ENCODE measurements around the gene DMC1. TPM values are rescaled to one million over a fixed set of nuclear protein-coding genes. Genes with fewer than 3 reads are reported as not detected.
A peak's percentile ranks its signal among the peaks of the same experiment; 100 is the strongest.
"Not testable (repeated sequence)": the region's sequence is repeated elsewhere in the genome, so short reads cannot be mapped to it uniquely, and the experiment has no call there.

The DMC1 gene, protein sequence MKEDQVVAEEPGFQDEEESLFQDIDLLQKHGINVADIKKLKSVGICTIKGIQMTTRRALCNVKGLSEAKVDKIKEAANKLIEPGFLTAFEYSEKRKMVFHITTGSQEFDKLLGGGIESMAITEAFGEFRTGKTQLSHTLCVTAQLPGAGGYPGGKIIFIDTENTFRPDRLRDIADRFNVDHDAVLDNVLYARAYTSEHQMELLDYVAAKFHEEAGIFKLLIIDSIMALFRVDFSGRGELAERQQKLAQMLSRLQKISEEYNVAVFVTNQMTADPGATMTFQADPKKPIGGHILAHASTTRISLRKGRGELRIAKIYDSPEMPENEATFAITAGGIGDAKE
- 8.2 TPM for polyA plus RNA-seq (2012; ENCODE audit: insufficient read depth, insufficient read length)

DNA sequence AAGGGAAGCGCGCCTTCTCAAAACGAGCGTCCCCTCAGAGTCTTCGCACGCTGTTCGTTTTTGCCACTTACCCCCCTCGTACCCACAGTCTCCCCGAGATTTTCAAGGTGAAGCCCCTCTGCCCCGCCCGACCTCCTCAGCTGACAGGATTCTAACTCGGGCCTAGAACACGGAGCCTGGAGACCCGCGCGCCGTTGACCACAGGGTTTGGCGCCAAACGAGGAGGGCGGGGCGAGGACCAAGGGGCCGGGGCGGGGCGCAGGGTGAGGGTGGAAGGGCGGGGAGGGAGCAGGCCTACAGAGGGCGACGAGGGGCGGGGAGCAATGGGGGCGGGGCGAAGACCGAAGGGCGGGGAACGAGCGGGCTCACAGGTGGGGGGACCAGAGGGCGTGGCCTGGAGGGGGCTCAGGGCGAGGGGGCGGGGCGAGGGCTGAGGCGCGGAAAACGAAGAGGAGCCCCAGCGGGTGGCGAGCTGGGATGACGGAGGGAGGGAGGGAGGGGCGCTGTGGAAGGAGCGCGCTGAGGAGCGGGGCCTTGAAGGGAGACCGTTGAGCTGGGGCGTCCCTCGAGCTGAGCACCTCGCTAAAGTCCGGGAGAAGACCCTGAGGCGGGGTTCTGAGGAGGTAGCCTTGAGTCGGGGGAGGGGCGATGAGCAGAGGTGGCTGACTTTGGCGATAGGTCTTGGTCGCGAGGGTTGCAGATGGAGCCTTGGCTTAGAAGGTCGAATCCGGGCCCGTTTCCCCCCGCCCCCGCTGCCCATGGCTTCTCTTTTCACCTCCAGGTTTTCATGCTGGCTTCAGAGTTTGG is at the start of gene DMC1:
TSS of gene DMC1 (minus strand) at position 212 of the 807 bp plus-strand sequence. CDS start 1,927 bp downstream, outside the sequence.
- DNase-seq (ENCODE audit: low read depth, low spot score) = peak; percentile 92
- peak within 1 kb of the TSS; percentile 82 for H3K4me3 ChIP-seq (ENCODE audit: low read length)

DNA sequence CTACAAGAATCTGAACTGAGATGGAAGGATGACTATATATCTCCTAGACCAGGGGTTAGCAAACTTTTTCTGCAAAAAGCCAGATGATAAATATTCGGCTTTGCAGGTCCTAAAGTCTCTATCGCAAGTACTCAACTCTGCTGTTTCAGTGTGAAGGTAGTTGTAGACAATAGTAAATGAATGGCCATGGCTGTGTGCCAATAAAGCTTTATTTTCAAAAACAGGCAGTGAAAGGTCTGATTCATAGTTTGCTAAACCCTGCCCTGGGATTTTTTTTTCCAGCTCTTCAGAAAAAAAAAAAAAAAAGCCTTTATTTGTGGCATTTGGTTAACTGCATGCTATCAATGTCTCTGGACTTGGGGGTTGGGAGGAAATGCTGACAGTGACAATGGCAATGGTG is 48.7 kb upstream of the DMC1 start:
- no peak overlapping the region for H3K4me3 ChIP-seq (ENCODE audit: low read length)
- no peak for DNase-seq (ENCODE audit: low read depth, low spot score)

DNA sequence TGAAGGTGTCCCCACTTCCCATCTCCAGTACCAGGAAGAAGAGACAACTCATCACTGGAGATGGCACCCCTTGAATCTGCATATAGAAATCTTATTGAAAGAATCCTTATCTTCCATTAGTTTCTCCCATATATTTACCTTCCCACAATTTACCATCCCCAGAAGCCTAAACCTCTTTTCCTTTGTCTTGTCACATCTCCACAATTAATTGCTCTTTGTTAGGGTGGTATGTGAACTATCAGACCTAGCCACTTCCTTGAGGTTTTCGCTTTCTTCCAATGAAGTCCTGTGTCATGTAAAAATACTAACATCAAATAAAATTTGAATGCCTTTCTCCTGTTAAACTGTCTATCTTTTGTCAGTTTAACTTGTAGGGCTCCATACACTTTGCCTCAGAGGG is 48.3 kb upstream of the DMC1 start:
- DNase-seq (ENCODE audit: low read depth, low spot score) = no peak
- H3K4me3 ChIP-seq (ENCODE audit: low read length) = no peak overlapping the region

DNA sequence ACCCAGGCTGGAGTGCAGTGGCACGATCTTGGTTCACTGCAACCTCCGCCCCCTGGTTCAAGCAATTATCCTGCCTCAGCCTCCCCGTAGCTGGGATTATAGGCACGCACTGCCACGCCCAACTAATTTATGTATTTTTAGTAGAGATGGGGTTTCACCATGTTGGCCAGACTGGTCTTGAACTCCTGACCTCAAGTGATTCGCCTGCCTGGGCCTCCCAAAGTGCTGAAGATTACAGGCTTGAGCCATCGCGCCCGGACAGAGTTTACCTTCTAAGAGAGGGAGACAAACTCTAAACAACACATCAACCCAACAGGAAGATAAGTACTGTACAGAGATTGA is 45.1 kb upstream of the DMC1 start:
- H3K4me3 ChIP-seq (ENCODE audit: low read length); DNase-seq (ENCODE audit: low read depth, low spot score): not testable (repeated sequence)

DNA sequence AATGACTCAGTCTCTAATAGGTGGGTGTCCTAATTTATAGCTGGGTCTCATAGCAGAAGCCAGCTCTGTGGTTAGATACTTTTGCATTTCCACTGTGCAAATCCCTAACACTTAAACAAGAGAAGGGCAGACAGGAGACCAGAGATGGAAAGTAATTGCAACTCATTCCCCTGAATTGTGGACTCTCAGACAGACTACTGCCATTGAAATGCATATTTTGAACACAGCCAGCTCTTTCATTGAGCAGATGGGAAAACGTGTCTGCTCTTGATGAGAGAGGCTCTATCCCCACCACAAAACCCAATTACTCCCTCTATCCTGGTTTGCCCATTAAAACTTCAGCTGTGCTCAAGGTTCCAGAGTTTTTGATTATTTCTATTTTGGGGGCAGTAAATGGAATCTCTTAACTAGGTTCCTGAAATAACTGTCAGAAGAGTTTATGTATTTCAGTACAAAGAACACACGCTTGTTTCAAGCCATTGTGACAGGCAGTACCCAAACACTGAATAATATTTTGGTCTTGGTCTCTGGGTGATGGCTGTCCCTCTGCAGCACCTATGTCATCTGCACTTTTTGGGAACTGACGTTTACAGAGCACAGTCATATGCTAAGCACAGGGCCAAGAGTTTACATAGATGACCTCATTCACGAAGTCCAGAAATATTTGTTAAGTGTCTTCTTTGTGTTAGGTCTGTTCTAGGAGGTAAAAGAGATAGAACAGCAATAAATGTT is 44.5 kb upstream of the DMC1 start:
- DNase-seq (ENCODE audit: low read depth, low spot score) = no peak

DNA sequence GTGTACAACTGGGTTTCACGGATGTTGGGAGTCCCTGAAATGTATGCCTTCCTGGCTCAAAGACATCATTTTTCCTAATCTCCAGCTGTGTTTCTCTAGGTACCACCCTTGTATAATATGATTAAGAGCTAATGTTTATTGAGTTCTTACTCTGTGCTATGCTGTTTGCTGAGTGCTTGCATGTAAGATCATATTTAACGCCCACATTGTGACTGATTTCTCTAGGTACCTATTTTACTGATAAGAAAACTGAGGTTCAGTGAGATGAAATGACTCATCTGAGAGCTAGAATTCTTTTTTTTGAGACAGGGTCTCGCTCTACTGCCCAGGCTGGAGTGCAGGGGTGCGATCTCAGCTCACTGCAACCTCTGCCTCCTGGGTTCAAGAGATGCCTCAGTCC is 43.6 kb upstream of the DMC1 start:
- no peak for DNase-seq (ENCODE audit: low read depth, low spot score)
- no peak overlapping the region for H3K4me3 ChIP-seq (ENCODE audit: low read length)

More for the DNA sequence above, 44.5 kb upstream of the DMC1 start:
- H3K4me3 ChIP-seq (ENCODE audit: low read length) = no peak overlapping the region

DNA sequence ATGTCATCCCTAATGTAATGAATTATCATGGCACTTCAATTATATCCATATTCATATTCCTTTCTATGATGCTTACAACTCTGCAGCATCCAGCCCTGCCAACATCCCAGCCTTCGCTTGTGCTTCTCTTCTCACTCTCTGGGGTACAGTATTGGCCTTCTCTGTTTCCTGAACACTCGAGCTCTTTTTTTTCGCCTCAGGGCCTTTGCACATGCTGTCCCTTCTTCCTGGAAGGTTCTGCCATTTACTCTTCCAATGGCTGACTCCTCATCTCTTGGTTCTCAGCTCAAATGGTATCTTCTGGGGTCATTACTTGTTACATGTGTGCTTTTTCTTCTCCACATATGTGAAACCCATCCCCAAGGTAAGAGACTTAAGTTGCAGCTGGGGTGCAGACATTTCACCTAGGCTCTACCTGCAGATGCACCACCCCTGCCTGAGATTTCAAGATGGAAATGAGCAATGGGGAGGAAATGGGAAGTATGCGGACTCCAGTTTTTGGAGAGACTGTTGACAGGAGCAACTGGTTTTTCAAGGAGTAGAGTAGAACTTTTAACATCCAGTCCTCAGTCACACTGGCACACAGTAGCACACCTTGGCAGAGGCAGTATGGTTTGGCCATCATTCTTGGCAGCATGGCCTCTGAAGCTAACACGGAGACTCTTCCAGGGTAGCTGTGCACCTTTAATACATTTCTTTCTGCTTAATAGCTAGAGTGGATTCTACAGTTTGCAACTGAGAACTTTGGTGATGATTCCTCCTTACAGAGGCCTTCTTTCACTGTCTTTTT is 42.4 kb upstream of the DMC1 start:
- DNase-seq (ENCODE audit: low read depth, low spot score) = no peak
- no peak overlapping the region for H3K4me3 ChIP-seq (ENCODE audit: low read length)

DNA sequence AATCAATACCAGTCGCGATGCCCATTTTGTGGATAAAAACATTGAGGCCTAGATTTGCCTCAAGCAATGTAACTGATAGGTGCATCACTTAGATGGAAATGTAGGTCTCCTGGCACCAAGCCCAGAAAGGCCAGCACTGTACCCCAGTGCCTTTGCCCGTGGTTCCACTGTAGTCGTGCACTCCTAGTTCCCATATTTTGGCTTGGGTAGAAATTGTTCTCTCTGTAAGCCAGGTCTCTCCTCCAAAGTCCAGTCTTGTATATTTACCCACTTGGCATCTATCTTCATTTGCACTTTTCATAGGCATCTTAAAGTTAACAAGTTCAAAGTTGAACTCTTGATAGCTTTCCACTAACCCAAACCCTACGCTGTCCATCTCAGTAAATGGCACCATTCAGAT is 41.6 kb upstream of the DMC1 start:
- H3K4me3 ChIP-seq (ENCODE audit: low read length) = no peak overlapping the region
- DNase-seq (ENCODE audit: low read depth, low spot score) = no peak

DNA sequence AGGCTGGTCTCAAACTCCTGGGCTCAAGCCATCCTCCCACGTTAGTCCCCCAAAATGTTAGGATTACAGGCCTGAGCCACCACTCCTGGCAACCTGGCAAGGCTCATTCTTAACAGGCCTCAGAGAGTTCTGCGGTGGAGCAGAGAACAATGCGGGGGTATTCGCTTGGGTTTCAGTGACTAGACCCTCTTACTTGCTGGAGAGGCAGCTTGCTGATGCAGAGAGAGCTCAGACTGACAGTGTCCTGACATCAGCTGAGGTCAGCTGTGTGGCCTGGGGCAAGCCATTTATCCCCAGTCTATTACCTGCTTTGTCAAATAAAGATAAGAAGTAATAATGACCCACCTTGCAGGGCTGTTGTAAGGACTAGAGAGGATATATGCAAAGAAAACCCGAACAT is 40.3 kb upstream of the DMC1 start:
- H3K4me3 ChIP-seq (ENCODE audit: low read length) = no peak overlapping the region
- no peak for DNase-seq (ENCODE audit: low read depth, low spot score)

DNA sequence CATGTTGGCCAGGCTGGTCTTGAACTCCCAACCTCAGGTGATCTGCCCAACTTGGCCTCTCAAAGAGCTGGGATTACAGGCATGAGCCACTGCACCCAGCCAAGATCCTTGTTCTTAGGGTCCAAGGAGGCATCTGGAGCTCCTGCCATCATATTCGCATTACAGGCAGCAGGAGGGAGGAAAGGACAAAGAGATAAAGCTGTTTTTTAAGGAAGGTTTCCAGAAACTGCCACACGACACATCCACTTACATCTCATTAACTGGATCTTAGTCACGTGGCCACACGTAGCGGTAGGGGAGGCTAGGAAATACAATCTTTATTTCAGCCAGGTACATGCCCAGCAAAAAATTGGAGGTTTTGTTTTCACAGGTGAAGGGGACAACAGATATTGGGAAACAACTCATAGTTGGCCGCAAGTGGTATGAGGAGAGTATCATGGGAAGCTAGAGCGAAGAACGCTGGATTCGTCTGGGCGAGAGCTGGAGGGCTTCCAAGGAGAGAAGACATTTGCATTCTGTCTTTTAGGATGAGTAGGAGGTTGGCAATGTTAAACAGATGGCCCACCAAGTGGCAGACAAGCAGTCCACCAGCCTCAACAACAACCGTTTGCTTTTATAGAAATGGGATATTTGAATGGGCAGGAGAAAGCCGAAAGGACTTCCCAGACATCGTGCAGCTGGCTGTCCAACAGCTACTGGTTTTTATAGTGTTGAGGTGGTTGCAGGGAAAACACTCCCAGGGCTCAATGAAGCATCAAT is 39.2 kb upstream of the DMC1 start:
- no peak for DNase-seq (ENCODE audit: low read depth, low spot score)
- no peak overlapping the region for H3K4me3 ChIP-seq (ENCODE audit: low read length)

DNA sequence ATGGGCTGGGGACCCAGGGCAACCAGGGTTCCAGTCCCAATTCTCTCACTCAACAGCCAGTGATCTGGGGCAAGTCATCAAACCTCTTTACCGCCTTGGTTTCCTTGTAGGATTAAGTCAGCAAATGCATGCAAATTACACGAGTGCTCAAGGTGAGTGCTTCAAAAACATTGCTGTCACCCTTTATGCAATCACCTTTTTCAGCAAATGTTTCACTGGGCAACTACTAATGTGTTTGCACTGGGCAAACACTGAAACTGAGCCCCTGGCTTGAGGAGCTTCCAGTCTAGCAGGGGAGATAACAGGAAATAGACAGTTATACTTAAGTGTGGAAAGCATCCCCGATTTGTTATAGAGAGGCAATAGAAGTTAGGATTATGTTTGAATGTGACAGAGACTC is 37.7 kb upstream of the DMC1 start:
- H3K4me3 ChIP-seq (ENCODE audit: low read length) = no peak overlapping the region
- DNase-seq (ENCODE audit: low read depth, low spot score) = no peak

DNA sequence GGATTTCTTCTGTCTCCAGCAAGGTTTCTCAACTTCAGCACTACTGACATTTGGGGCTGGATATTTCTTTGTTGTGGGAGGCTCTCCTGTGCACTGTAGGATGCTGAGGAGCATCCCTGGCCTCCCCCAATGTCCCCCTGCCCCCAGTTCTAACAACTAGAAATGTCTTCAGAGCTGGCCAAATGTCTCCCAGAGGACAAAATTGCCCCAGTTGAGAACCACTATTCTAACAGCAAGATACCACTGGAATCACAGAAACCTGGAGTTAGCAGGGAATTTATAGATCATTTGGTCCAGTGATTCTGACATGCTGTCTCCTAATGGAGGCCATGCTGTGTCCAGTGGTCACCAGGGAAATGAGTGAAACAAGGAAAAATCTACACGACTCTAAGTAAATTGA is 32.2 kb upstream of the DMC1 start:
- no peak for DNase-seq (ENCODE audit: low read depth, low spot score)
- no peak overlapping the region for H3K4me3 ChIP-seq (ENCODE audit: low read length)

DNA sequence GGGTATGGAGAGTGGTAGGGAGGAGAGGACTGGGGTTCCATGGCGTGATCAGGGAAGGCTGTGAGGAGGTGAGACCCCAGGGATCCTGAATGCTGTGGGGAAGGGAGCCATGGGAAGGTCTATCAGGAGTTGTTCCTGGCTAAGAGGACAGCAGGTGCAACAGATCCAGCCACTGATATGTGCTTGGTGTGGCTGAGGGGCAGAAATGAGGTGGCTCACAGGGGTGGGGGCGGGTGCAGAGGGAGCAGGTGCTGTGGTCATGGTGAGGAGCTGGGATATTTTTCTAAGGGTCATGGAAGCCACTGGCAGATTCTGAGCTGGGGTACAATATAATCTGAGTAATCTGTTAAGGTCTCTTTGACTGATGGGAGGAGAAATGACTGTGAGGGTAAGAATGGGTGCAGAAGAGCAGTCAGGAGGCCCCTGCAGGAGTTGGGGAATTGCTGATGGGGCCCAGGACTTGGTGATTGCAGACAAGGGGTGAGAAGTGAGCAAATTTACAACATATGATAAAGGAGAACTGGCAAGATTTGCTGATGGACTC is 31.3 kb upstream of the DMC1 start:
- H3K4me3 ChIP-seq (ENCODE audit: low read length) = no peak overlapping the region
- no peak for DNase-seq (ENCODE audit: low read depth, low spot score)

DNA sequence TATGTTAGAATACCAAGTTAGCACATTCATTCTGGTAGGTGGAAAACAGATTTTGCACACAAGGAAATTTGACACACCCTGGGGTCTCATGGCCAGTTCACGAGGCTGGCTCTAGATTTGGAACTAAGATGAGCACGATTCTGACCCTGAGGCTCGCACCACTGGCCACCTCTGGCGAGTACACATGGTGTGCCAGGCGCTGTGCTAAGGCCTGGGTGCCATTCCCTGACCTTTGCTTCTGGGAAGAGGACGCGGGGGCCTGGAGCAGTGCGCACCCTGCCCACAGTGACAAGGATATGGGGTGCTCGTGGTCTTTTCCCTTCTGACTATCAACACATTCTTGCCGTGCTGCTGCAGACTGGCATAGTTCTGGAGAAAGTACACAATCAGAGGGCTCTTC is 29.5 kb upstream of the DMC1 start:
- no peak overlapping the region for H3K4me3 ChIP-seq (ENCODE audit: low read length)
- DNase-seq (ENCODE audit: low read depth, low spot score) = no peak

DNA sequence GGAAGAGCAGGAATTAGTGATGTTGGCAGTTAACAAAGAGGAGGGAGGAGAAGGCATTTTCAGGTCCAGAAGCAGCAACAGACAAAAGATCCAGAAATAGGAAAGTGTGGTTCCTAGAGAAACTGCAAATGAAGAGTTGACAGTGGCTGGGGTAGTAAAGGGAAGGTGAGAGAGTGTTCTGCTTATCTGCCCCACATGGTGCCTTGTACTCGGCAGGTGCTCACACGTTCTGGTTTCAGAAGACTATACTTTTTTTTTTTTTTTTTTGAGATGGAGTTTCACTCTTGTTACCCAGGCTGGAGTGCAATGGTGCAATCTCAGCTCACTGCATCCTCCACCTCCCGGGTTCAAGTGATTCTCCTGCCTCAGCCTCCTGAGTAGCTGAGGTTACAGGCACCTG is 12.9 kb upstream of the DMC1 start:
- DNase-seq (ENCODE audit: low read depth, low spot score); H3K4me3 ChIP-seq (ENCODE audit: low read length): not testable (repeated sequence)

DNA sequence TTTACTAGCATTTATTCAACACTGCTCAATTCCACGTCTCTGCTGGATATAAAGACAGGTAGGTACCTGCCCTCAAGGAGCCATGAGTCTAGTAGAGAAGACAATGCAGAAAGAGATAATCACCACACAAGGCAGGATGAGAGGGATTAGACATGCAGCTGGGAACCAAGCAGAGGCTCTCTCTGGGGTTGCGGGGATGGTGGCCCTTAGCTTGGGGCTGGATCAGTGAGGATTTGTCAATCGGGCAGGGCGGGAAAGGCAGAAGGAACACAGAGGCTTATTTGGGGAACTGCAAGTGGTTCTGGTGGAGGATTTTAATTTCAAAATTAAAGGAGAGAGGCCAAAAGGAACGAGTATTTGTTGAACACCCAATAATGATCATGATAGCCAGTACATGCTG is 8.5 kb upstream of the DMC1 start:
- no peak overlapping the region for H3K4me3 ChIP-seq (ENCODE audit: low read length)
- no peak for DNase-seq (ENCODE audit: low read depth, low spot score)

DNA sequence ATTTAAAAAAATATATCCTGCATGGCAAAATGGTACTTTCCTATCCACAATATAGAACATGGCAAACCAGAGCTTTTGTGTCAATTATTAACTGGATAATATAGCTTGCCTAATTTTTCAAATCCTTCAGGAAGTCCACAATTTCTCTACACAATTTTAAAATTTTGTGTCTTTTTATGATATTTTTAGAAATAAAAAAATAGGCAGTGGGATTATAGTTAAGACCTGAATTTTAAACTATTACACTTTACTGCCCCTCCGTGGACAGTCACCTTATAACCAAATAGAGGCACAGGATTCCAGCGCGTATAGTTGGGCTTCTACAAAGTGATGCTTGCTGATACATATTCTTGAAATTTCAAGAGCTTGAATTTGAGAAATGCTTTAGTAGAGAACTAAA is 2.1 kb upstream of the DMC1 start:
- H3K4me3 ChIP-seq (ENCODE audit: low read length) = no peak overlapping the region
- DNase-seq (ENCODE audit: low read depth, low spot score) = peak; percentile 47

DNA sequence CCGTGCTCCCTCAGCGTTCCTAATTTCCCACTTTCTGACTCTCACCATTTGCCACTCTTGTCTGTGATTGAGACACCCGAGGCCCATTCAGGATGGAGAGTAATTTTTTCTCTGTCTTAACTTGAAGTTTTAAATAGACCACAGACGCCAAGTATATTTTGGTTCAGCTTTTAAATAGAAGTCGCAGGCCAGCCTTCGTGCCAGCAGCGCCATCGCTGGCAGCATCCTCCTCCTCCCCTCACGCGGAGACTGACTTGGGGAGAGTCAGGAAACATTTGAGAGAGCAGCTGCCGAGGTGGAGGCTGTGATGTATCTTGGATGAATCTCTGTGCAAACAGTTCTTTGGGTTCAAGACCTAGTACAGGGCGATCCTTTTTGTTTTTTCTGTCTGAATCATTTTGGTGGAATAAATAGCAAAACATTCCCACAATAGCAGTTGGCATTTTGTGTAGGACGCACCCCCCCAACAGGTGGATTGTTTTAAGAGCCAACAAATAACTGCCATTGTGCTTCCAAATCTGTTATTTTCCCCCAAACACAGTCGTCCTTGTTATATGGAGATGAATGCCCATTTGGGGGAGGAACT is 889 bp upstream of the DMC1 start:
- peak overlapping the region; percentile 82 for H3K4me3 ChIP-seq (ENCODE audit: low read length)
- DNase-seq (ENCODE audit: low read depth, low spot score) = peak; percentile 26
